ENCODE results near the gene MAP3K5. TPM values are rescaled to one million over a fixed set of nuclear protein-coding genes. Genes with fewer than 3 reads are reported as not detected.

MAP3K5 gene
- total RNA-seq, 1 donor from 2014 or later, result 0.02 TPM

GRCh38 chr6:136752554-136752953 is 39.7 kb downstream of the MAP3K5 start:
- no peak overlapping the region for H2AFZ ChIP-seq (replicated peaks)
- H3K36me3 Mint-ChIP-seq, result no peaks in the 10 kb centered on the region
- H4K20me1 ChIP-seq (ENCODE audit: low read depth), result no peaks in the 10 kb centered on the region
- H3K4me2 ChIP-seq, result no peak overlapping the region
- H3K27ac ChIP-seq, result no peak overlapping the region
- H3K79me2 ChIP-seq (ENCODE audit: low read depth), result no peaks in the 10 kb centered on the region
- no peaks in the 10 kb centered on the region for H3K36me3 ChIP-seq
- peaks cover 37% of the 10 kb centered on the region for H3K4me1 Mint-ChIP-seq
- no peak overlapping the region for H3K4me3 ChIP-seq
- DNase-seq (ENCODE audit: low spot score), result no peak
- no peak overlapping the region for H3K9ac ChIP-seq
- H3F3A ChIP-seq (ENCODE audit: low read depth), result no peaks in the 10 kb centered on the region
- H3K27me3 ChIP-seq, result no peaks in the 10 kb centered on the region
- no peak for TF ChIP-seq EZH2phosphoT487 (IDR thresholded peaks at IDR 0.05)
- no peak for TF ChIP-seq EZH2 (IDR thresholded peaks at IDR 0.05)
- no peak for TF ChIP-seq CTCF (IDR thresholded peaks at IDR 0.05)
- H3K27ac Mint-ChIP-seq, result peak overlapping the region; percentile 88
- H3K9me3 Mint-ChIP-seq, result no peaks in the 10 kb centered on the region
- peaks cover 7% of the 10 kb centered on the region for H3K27me3 Mint-ChIP-seq (ENCODE audit: insufficient read depth, low read depth)
- no peaks in the 10 kb centered on the region for H3K4me1 ChIP-seq
- H3K9me3 ChIP-seq (ENCODE audit: low read depth), result no peaks in the 10 kb centered on the region
- H3K4me3 Mint-ChIP-seq, result no peak overlapping the region

- H3K9ac ChIP-seq, result no peak overlapping the region
- TF ChIP-seq EZH2phosphoT487 (IDR thresholded peaks at IDR 0.05) (no peak), CTCF (IDR thresholded peaks at IDR 0.05) (no peak), EZH2 (IDR thresholded peaks at IDR 0.05) (no peak)
- no peak for DNase-seq (ENCODE audit: low spot score)
- H2AFZ ChIP-seq (replicated peaks), result no peak overlapping the region
- H3K4me1 ChIP-seq, result no peaks in the 10 kb centered on the region
- no peak overlapping the region for H3K4me3 ChIP-seq
- peak overlapping the region; percentile 49 for H3K27ac Mint-ChIP-seq
- H3K4me1 Mint-ChIP-seq, result peaks cover 37% of the 10 kb centered on the region
- H3K36me3 ChIP-seq, result no peaks in the 10 kb centered on the region
- H3K27ac ChIP-seq, result no peak overlapping the region
- H3K9me3 Mint-ChIP-seq, result no peaks in the 10 kb centered on the region
- no peaks in the 10 kb centered on the region for H3K36me3 Mint-ChIP-seq
- H3K27me3 ChIP-seq, result no peaks in the 10 kb centered on the region
- no peak overlapping the region for H3K4me2 ChIP-seq
- no peaks in the 10 kb centered on the region for H3K79me2 ChIP-seq (ENCODE audit: low read depth)
- peak overlapping the region; percentile 3 for H3K4me3 Mint-ChIP-seq
- peaks cover 7% of the 10 kb centered on the region for H3K27me3 Mint-ChIP-seq (ENCODE audit: insufficient read depth, low read depth)
- no peaks in the 10 kb centered on the region for H3F3A ChIP-seq (ENCODE audit: low read depth)
- H4K20me1 ChIP-seq (ENCODE audit: low read depth), result no peaks in the 10 kb centered on the region
- no peaks in the 10 kb centered on the region for H3K9me3 ChIP-seq (ENCODE audit: low read depth)
Observed at GRCh38 chr6:136751991-136752390, 40.3 kb downstream of the MAP3K5 start.

- Histone ChIP-seq H3F3A (ENCODE audit: low read depth) (no peaks in the 10 kb centered on the region), H3K4me2 (no peak overlapping the region), H3K79me2 (ENCODE audit: low read depth) (no peaks in the 10 kb centered on the region), H3K36me3 (no peaks in the 10 kb centered on the region), H3K4me1 (no peaks in the 10 kb centered on the region), H3K9ac (no peak overlapping the region), H3K27me3 (no peaks in the 10 kb centered on the region), H3K27ac (no peak overlapping the region), H3K4me3 (no peak overlapping the region), H2AFZ (replicated peaks) (no peak overlapping the region), H4K20me1 (ENCODE audit: low read depth) (no peaks in the 10 kb centered on the region), H3K9me3 (ENCODE audit: low read depth) (no peaks in the 10 kb centered on the region)
- DNase-seq (ENCODE audit: low spot score), result no peak
- peaks cover 37% of the 10 kb centered on the region for H3K4me1 Mint-ChIP-seq
- TF ChIP-seq CTCF (IDR thresholded peaks at IDR 0.05), result no peak
- TF ChIP-seq EZH2 (IDR thresholded peaks at IDR 0.05), result no peak
- TF ChIP-seq EZH2phosphoT487 (IDR thresholded peaks at IDR 0.05), result no peak
- no peaks in the 10 kb centered on the region for H3K36me3 Mint-ChIP-seq
- peaks cover 7% of the 10 kb centered on the region for H3K27me3 Mint-ChIP-seq (ENCODE audit: insufficient read depth, low read depth)
- no peaks in the 10 kb centered on the region for H3K9me3 Mint-ChIP-seq
- no peak overlapping the region for H3K4me3 Mint-ChIP-seq
- H3K27ac Mint-ChIP-seq, result no peak overlapping the region
Observed at GRCh38 chr6:136751522-136751956, 40.7 kb downstream of the MAP3K5 start.
